Endothelial cell of umbilical vein (primary cell): ENCODE data around the gene SFTPD. TPM values are rescaled to one million over a fixed set of nuclear protein-coding genes. Genes with fewer than 3 reads are reported as not detected.

Source experiments
- BruUV-seq: library from RNA; stranded (reverse); fragments of 400-500 nt; replicated peaks from 2 replicates; lab custom pipeline; 2021; lab: Mats Ljungman, UMichigan
- CTCF ChIA-PET: fragments of 300-600, 350-600 bp; sonication (Branson Sonifier 250); formaldehyde crosslinking; loops from one replicate; lab custom pipeline; 2021; ENCODE audit warnings: antibody characterized with exemption, inconsistent platforms; lab: Charles Lee
- POLR2A ChIA-PET: fragments of 300-600, 350-600 bp; sonication (Branson Sonifier 250); formaldehyde crosslinking; loops from one replicate; lab custom pipeline; 2021; ENCODE audit warnings: antibody characterized with exemption, inconsistent platforms; lab: Charles Lee
- DNase-seq: peaks from one replicate; pipeline ENCODE4 v3.0.0-alpha.2; 2011; ENCODE audit warnings: low read depth, low spot score
- FAIRE-seq: peaks from 2 replicates; lab custom pipeline; 2011; peaks lifted over from hg19 to GRCh38; lab: Jason Lieb, UNC
- H2AFZ ChIP-seq: 2 replicates; pipeline ENCODE4 v1.6.0; 2012; ENCODE audit warnings: low read depth, low read length, control low read depth, inconsistent platforms
- H3K27ac ChIP-seq: 2 replicates; pipeline ENCODE4 v1.5.1; 2011; ENCODE audit warnings: low read depth, mild to moderate bottlenecking, control low read depth, low read length, moderate library complexity; ENCODE audit not compliant: insufficient read depth
- H3K27me3 ChIP-seq, 2 experiments: 2 replicates each; pipeline versions ENCODE4 v1.6.0 to v1.6.1; 2011; ENCODE audit warnings: low read length in 2 of 2, mixed read lengths in 1 of 2; ENCODE audit not compliant: control insufficient read depth in 2 of 2, insufficient read depth in 2 of 2
- H3K36me3 ChIP-seq, 2 experiments: 2 replicates in 1 of 2; 3 replicates in 1 of 2; pipeline ENCODE4 v1.5.1; 2011; ENCODE audit warnings: low read length in 2 of 2, mild to moderate bottlenecking in 1 of 2, moderate library complexity in 1 of 2; ENCODE audit not compliant: control insufficient read depth in 2 of 2, insufficient read depth in 2 of 2; ENCODE audit errors: extremely low read depth in 1 of 2
- H3K4me1 ChIP-seq: 3 replicates; pipeline ENCODE4 v1.5.1; 2011; ENCODE audit warnings: mild to moderate bottlenecking, low read length; ENCODE audit not compliant: control insufficient read depth, insufficient read depth; ENCODE audit errors: extremely low read depth
- H3K4me2 ChIP-seq: 2 replicates; pipeline ENCODE4 v1.6.1; 2011; ENCODE audit warnings: low read length, control low read depth, mixed read lengths; ENCODE audit not compliant: insufficient read depth
- H3K4me3 ChIP-seq, 3 experiments: fragments of 200-600 bp in 1 of 3; sonication (generic), shearing (Covaris generic) in 1 of 3; replicated peaks in 1 of 3; 2 replicates each; pipeline ENCODE4 v1.5.1; 2011 to 2016; ENCODE audit warnings: control low read depth in 3 of 3, low read length in 3 of 3, mild to moderate bottlenecking in 2 of 3, inconsistent platforms in 1 of 3, low read depth in 1 of 3, moderate library complexity in 1 of 3; ENCODE audit not compliant: insufficient read depth in 1 of 3
- H3K79me2 ChIP-seq: 2 replicates; pipeline ENCODE4 v1.6.0; 2012; ENCODE audit warnings: low read length, inconsistent platforms; ENCODE audit not compliant: control insufficient read depth, insufficient read depth
- H3K9ac ChIP-seq: replicated peaks from 2 replicates; pipeline ENCODE3; 2011; ENCODE audit warnings: low read length, control low read depth; ENCODE audit not compliant: insufficient read depth; ENCODE audit errors: extremely low read depth
- H3K9me1 ChIP-seq: replicated peaks from 3 replicates; pipeline ENCODE4 v1.6.0; 2011; ENCODE audit warnings: mild to moderate bottlenecking, low read length; ENCODE audit not compliant: control insufficient read depth, insufficient read depth; ENCODE audit errors: extremely low read depth
- H3K9me3 ChIP-seq: replicated peaks from 2 replicates; pipeline ENCODE4 v1.5.1; 2012; ENCODE audit warnings: low read length, inconsistent platforms; ENCODE audit not compliant: control insufficient read depth, insufficient read depth
- H4K20me1 ChIP-seq: replicated peaks from 2 replicates; pipeline ENCODE3; 2011; ENCODE audit warnings: mild to moderate bottlenecking, low read length; ENCODE audit not compliant: control insufficient read depth, insufficient read depth; ENCODE audit errors: extremely low read depth
- EZH2 ChIP-seq: IDR thresholded peaks from 2 replicates; pipeline ENCODE4 v1.6.1; 2012; ENCODE audit warnings: borderline replicate concordance, low read depth, mild to moderate bottlenecking, moderate library complexity, low read length, inconsistent platforms; ENCODE audit not compliant: severe bottlenecking
- FOS ChIP-seq: IDR thresholded peaks from 2 replicates; pipeline ENCODE4 v1.6.1; 2011; ENCODE audit warnings: mild to moderate bottlenecking, low read length, moderate library complexity, borderline replicate concordance; ENCODE audit not compliant: insufficient read depth
- GATA2 ChIP-seq: IDR thresholded peaks from 2 replicates; pipeline ENCODE4 v1.7.0; 2011; ENCODE audit warnings: low read depth, mild to moderate bottlenecking, moderate library complexity, mixed read lengths, low read length; ENCODE audit not compliant: insufficient read length, insufficient read depth
- JUN ChIP-seq: IDR thresholded peaks from 2 replicates; pipeline ENCODE4 v1.6.1; 2011; ENCODE audit warnings: borderline replicate concordance, low read depth; ENCODE audit not compliant: insufficient read length, insufficient read depth
- POLR2AphosphoS5 ChIP-seq: IDR thresholded peaks from 2 replicates; pipeline ENCODE4 v1.6.1; 2012; ENCODE audit warnings: low read depth, mild to moderate bottlenecking, control low read depth, low read length, moderate library complexity; ENCODE audit not compliant: insufficient read depth
- dilution Hi-C: fragments of 300-500 bp; cut with MboI; formaldehyde crosslinking; loops from one replicate; pipeline ENCODE4 v1.15.0; 2019; ENCODE audit warnings: low sequenced_read_pairs; ENCODE audit not compliant: extremely low pct_ligation_motif_present
- intact Hi-C: fragments of 100-400 bp; cut with micrococcal nuclease; formaldehyde crosslinking; loops from one replicate; pipeline ENCODE4 v1.10.0; 2022
- polyA plus RNA-seq, 4 experiments: library from polyadenylated mRNA; depleted of rRNA in 3 of 4; stranded (reverse) in 3 of 4; unstranded in 1 of 4; fragments of >200 nt; gene quantifications; 2 replicates each; pipeline versions ENCODE4 v1.2.1 to v1.2.3, GENCODE V29; 2011 to 2012; ENCODE audit warnings: missing spikeins in 1 of 4
- total RNA-seq: library from RNA; stranded (reverse); gene quantifications from 2 replicates; pipeline ENCODE4 v1.2.3, GENCODE V29; 2021

Gene SFTPD
- total and polyA plus RNA-seq, 2 donors (not counting 3 experiments of a cell fraction or from before 2014, with no cell fraction given): not detected

GRCh38 chr10:79982861-79983260 lies 34.0 kb upstream of the SFTPD start:
- DNase-seq: no peak

DNA sequence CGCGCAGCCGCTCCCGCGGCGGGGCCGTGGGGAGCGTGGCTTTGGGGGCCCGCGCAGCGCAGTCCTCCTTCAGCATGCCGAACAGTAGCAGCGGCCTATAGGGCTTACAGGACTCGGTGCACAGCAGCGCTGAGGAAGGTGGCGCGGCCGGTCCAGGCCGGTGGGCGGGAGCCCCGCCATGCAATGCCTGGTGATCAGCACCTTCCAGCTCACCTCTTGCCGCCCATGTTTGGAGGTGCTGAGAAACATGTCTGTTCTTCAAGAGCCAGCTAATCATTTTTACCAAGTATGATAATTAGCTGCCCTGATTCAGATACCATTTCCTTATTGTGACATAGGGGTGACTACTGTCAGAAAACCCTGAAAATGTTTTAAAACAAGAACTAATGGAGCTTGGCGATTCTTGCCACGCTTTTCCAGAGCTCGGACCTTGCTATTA lies 33.5 kb upstream of the SFTPD start:
- intact Hi-C loops: loop anchor here (5.0 kb wide), 1 partner anchor 50 kb away; no protein-coding TSS in a partner anchor
- H3K27ac ChIP-seq: no peak overlapping the region
- H3K4me3 ChIP-seq: peak overlapping the region in 1 of 3 experiments; percentile 51
- H3K9ac ChIP-seq: no peak overlapping the region
- DNase-seq (peak; percentile 7), FAIRE-seq (no peak)
- ChIA-PET CTCF (no interaction called here), POLR2A (no interaction called here)
- no peak for TF ChIP-seq FOS
- peak; percentile 36 for TF ChIP-seq EZH2
- no TSS peak for BruUV-seq
- dilution Hi-C loops: no loop called here
- H3K4me1 ChIP-seq: no peaks in the 10 kb centered on the region
- no peaks in the 10 kb centered on the region for H4K20me1 ChIP-seq
- H3K9me1 ChIP-seq: no peaks in the 10 kb centered on the region
- peak overlapping the region; percentile 91 for H2AFZ ChIP-seq
- H3K4me2 ChIP-seq: peak overlapping the region; percentile 46
- no peaks in the 10 kb centered on the region for H3K79me2 ChIP-seq
- no peaks in the 10 kb centered on the region for H3K9me3 ChIP-seq
- peaks cover 33 to 46% of the 10 kb centered on the region in 2 experiments for H3K27me3 ChIP-seq
- H3K36me3 ChIP-seq: no peaks in the 10 kb centered on the region

More at GRCh38 chr10:79982861-79983260, 34.0 kb upstream of the SFTPD start:
- no peak overlapping the region for H3K4me3 ChIP-seq
- H3K9me1 ChIP-seq: no peaks in the 10 kb centered on the region
- H3K4me1 ChIP-seq: no peaks in the 10 kb centered on the region
- TF ChIP-seq JUN (no peak), GATA2 (no peak), POLR2AphosphoS5 (no peak), EZH2 (no peak)
- H3K27ac ChIP-seq: no peak overlapping the region
- dilution Hi-C loops: no loop called here
- ChIA-PET CTCF (no interaction called here), POLR2A (no interaction called here)
- H2AFZ ChIP-seq: no peak overlapping the region
- BruUV-seq: no TSS peak
- H3K9me3 ChIP-seq: no peaks in the 10 kb centered on the region
- peaks cover 33 to 45% of the 10 kb centered on the region in 2 experiments for H3K27me3 ChIP-seq
- no peaks in the 10 kb centered on the region for H3K79me2 ChIP-seq
- H3K9ac ChIP-seq: no peak overlapping the region
- H3K36me3 ChIP-seq: no peaks in the 10 kb centered on the region
- no peak overlapping the region for H3K4me2 ChIP-seq
- intact Hi-C loops: loop anchor here (5.0 kb wide), 1 partner anchor 51 kb away; no protein-coding TSS in a partner anchor
- H4K20me1 ChIP-seq: no peaks in the 10 kb centered on the region
- FAIRE-seq: no peak
